Choroid plexus epithelial cell (primary cell): ENCODE results near the gene SPCS3.
"Not testable (repeated sequence)": the region's sequence is repeated elsewhere in the genome, so short reads cannot be mapped to it uniquely, and the experiment has no call there.

Experiments
- DNase-seq: peaks from one replicate; pipeline ENCODE4 v3.0.0-alpha.2; 2010; ENCODE audit warnings: low read depth
- H3K4me3 ChIP-seq: 2 replicates; pipeline ENCODE4 v1.5.1; 2011; ENCODE audit warnings: low read depth, mild to moderate bottlenecking, control low read depth, low read length, moderate library complexity
- CTCF ChIP-seq: conservative IDR thresholded peaks from 2 replicates; pipeline ENCODE4 v1.5.1; 2011; ENCODE audit warnings: low read depth, mild to moderate bottlenecking, control low read depth, inconsistent platforms, low read length, moderate library complexity

SPCS3 gene

DNA sequence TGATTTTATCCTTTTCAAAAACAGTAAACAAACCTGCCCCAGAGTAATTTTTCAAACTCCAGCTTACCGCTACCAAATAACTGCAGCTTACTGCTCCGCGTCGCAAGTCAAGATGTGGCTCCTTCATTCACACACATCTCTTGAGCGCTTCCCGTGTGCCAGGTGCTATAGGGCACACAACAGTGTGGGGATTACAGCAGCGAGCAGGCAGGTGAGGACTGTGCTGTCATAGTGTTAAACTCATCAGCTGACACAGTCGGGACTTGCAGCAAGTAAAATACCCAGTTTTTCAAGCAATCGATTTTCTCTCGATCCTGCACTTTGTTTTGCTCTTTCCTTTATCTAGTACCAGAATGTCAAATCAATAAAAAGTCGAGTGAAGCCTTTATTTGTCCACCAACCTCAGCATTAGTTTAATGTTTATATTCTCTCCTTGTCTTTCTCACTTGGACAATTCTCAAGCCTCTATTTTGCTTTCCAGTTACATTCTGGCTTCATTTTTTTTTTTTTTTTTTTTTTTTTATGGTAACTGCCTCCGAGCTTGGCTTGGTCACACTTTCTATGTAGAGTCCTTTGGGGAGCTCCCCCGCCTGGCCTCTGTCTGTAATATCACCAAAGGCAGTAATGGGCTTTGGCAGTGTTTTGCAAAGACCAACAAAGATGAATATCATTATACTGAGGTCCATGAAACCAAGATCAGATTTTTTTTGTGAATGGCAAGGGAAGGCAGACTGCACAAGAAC lies 42.4 kb upstream of the SPCS3 start:
- TF ChIP-seq CTCF = peak; percentile 79
- H3K4me3 ChIP-seq = no peak overlapping the region
- DNase-seq = peak; percentile 83

DNA sequence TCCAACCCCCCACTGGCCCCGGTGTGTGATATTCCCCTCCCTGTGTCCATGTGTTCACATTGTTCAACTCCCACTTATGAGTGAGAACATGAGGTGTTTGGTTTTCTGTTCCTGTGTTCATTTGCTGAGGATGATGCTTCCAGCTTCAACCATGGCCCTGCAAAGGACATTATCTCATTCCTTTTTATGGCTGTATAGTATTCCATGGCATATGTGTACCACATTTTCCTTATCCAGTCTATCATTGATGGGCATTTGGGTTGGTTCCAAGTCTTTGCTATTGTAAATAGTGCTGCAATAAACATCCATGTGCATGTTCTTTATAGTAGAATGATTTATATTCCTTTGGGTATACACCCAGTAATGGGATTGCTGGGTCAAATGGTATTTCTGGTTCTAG lies 40.2 kb upstream of the SPCS3 start:
- H3K4me3 ChIP-seq, DNase-seq: not testable (repeated sequence)

DNA sequence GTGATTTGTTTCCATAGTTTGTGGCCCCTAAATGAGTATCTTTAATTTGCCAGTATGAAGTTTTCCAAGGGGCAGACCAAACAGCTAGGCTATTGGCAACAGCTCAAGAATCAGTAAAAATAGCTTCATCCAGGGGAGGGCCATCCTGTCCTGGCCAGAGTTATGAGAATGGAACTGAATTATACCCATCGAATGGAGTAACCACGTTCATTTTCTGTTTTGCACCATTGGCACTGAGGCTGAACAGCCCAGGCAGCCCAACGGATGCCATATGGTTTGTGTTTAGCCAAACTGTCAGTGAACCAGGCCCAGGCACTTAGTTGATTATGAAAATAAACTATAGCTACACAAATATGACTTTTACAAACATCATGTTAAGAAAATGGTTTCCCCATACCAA lies 33.0 kb upstream of the SPCS3 start:
- no peak for DNase-seq
- H3K4me3 ChIP-seq = no peak overlapping the region
- TF ChIP-seq CTCF = no peak

DNA sequence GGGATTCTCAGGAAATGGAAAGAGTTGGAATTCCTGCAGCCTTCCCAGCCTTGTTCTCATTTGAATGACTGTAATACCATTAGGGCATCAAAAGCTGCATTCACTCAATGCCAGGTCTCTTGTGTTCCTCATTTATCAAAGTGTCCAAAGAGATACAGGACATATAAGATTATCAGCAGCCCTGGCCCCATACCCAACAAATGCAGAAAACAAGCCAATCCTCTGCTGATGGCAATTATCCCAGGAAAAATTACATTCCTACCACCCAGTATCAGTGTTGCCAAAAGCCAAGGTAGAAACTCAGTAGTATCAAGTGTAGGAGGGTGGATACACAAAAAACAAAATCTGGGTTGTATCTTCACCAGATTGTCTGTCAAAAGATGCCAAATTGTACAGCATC lies 32.2 kb upstream of the SPCS3 start:
- no peak for TF ChIP-seq CTCF
- H3K4me3 ChIP-seq = no peak overlapping the region
- no peak for DNase-seq

- DNase-seq = no peak
- no peak overlapping the region for H3K4me3 ChIP-seq
- TF ChIP-seq CTCF = no peak
These were observed 31.7 kb upstream of the SPCS3 start for GRCh38 chr4:176288020-176288419.

DNA sequence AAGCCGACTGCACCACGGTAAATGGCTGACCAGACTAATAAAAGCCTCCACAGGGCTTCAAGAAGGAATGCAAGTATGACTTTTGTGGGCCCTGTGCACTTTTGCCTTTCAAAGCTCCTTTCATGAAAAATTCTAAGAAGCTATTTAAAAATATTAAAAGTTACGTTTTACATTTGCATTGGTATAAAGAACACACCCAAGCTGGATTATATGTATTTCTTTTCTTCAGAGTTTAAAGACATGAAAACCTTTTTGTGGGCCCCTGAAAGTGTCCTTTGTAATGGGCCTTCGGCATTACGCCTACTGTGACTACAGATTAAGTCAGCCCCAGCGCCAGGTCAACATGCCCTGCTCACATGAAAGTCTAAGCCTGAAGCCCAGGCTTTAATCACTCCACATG lies 30.2 kb upstream of the SPCS3 start:
- no peak overlapping the region for H3K4me3 ChIP-seq
- no peak for DNase-seq
- no peak for TF ChIP-seq CTCF

DNA sequence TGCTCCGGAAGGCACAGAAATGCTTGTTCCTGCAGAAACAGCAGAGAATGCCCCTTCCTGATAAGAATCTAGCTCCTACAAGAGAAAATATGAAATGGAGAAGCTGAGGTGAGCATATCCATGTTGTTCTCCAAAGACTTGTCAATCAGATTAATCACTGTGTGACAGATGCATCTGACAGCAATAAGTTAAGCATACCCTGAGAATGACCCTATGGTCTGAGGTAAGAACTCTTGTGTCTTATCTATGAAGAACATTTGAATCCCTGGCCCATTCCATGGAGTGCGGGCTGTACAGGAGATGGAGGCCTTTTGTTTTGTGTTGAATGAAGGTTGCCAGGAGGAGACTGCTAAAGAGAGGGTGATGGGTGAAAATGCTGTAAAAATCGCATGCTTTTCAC lies 29.2 kb upstream of the SPCS3 start:
- TF ChIP-seq CTCF = no peak
- no peak overlapping the region for H3K4me3 ChIP-seq
- DNase-seq = no peak

- H3K4me3 ChIP-seq = no peak overlapping the region
- no peak for DNase-seq
- TF ChIP-seq CTCF = no peak
These were observed 28.0 kb upstream of the SPCS3 start for GRCh38 chr4:176291748-176292147.
